GM18520 (cell line): ENCODE results near the gene CDHR3.

ENCODE experiments used
- ATAC-seq: cut with Tn5 transposase; IDR thresholded peaks from one replicate; pipeline ENCODE4 v1.9.1; 2021; ENCODE audit not compliant: unreplicated experiment

CDHR3 gene

GRCh38 chr7:106080300-106080987 lies 117.4 kb downstream of the CDHR3 start:
- no peak for ATAC-seq

GRCh38 chr7:106082087-106082854 lies 119.2 kb downstream of the CDHR3 start:
- ATAC-seq, result no peak
